ENCODE measurements around the gene NRTN.

- TF ChIP-seq, protein P1, sequence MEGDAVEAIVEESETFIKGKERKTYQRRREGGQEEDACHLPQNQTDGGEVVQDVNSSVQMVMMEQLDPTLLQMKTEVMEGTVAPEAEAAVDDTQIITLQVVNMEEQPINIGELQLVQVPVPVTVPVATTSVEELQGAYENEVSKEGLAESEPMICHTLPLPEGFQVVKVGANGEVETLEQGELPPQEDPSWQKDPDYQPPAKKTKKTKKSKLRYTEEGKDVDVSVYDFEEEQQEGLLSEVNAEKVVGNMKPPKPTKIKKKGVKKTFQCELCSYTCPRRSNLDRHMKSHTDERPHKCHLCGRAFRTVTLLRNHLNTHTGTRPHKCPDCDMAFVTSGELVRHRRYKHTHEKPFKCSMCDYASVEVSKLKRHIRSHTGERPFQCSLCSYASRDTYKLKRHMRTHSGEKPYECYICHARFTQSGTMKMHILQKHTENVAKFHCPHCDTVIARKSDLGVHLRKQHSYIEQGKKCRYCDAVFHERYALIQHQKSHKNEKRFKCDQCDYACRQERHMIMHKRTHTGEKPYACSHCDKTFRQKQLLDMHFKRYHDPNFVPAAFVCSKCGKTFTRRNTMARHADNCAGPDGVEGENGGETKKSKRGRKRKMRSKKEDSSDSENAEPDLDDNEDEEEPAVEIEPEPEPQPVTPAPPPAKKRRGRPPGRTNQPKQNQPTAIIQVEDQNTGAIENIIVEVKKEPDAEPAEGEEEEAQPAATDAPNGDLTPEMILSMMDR (conservative IDR thresholded peaks at IDR 0.05; ENCODE audit: low read depth, low read length): no peak
- no peak for TF ChIP-seq EZH2 (IDR thresholded peaks at IDR 0.05; ENCODE audit: low read length, unreplicated experiment)
These were observed 68.8 kb downstream of the NRTN start for GRCh38 chr19:5873617-5874199.
